Activated CD4-positive, alpha-beta T cell treated with anti-CD3 and anti-CD28 coated beads, Interleukin-2, amount 10 ng/mL, durations not matched to agents 7 days and 5 days (primary cell): Measurements from ENCODE around the gene GREM2. TPM values are rescaled to one million over a fixed set of nuclear protein-coding genes. Genes with fewer than 3 reads are reported as not detected.

ENCODE experiments used
- CTCF ChIA-PET: fragments of 350-600 bp; sonication (Branson Sonifier 250); formaldehyde crosslinking; loops from one replicate; lab custom pipeline; 2021; ENCODE audit warnings: antibody characterized with exemption; lab: Charles Lee
- POLR2A ChIA-PET: fragments of 350-600 bp; sonication (Branson Sonifier 250); formaldehyde crosslinking; loops from one replicate; lab custom pipeline; 2021; ENCODE audit warnings: antibody characterized with exemption; lab: Charles Lee
- DNase-seq: peaks from one replicate; pipeline ENCODE4 v3.0.0-alpha.2; 2020
- H3K27ac Mint-ChIP-seq: one replicate; pipeline ENCODE4 v1.8.0; 2021; ENCODE audit warnings: mild to moderate bottlenecking, moderate library complexity, mixed read lengths
- H3K27me3 Mint-ChIP-seq: one replicate; pipeline ENCODE4 v1.8.0; 2021; ENCODE audit warnings: mixed read lengths
- H3K36me3 Mint-ChIP-seq: one replicate; pipeline ENCODE4 v1.8.0; 2021; ENCODE audit warnings: low read depth, mixed read lengths
- H3K4me1 Mint-ChIP-seq: one replicate; pipeline ENCODE4 v1.8.0; 2021; ENCODE audit warnings: mixed read lengths
- H3K4me3 Mint-ChIP-seq: one replicate; pipeline ENCODE4 v1.8.0; 2021; ENCODE audit warnings: mild to moderate bottlenecking, moderate library complexity, mixed read lengths
- H3K9me3 Mint-ChIP-seq: one replicate; pipeline ENCODE4 v1.8.0; 2021; ENCODE audit warnings: mixed read lengths
- total RNA-seq, 2 experiments: library from RNA; stranded (reverse); gene quantifications; one replicate each; pipeline ENCODE4 v1.2.3, GENCODE V29; 2021

The GREM2 gene
- total RNA-seq, 2 experiments from 2014 or later = 0.42 to 0.52 TPM

DNA sequence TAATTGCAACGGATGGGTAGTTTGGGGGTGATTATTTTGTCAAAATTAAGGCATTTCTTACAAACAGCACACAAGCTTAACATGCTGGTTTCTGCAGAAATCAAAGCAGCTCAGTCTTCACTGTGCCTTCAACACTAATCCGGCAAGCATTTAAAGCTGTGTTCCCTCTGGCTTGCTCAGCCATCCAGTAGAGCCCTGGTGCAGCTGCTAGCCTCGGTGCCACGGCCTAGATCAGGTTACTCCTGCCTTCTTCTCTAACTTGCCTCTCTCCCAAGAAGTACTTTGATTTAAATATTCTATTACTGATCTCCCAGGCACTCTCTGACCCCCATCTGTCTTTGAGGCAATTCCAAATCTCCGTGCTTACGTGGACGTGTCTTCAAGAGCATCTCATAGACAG lies 85.6 kb downstream of the GREM2 start:
- ChIA-PET POLR2A (no interaction called here), CTCF (no interaction called here)
- Mint-ChIP-seq H3K27ac (no peak overlapping the region), H3K4me1 (no peaks in the 10 kb centered on the region), H3K27me3 (no peaks in the 10 kb centered on the region), H3K4me3 (no peak overlapping the region), H3K9me3 (peaks cover 2% of the 10 kb centered on the region), H3K36me3 (no peaks in the 10 kb centered on the region)
- DNase-seq = no peak

DNA sequence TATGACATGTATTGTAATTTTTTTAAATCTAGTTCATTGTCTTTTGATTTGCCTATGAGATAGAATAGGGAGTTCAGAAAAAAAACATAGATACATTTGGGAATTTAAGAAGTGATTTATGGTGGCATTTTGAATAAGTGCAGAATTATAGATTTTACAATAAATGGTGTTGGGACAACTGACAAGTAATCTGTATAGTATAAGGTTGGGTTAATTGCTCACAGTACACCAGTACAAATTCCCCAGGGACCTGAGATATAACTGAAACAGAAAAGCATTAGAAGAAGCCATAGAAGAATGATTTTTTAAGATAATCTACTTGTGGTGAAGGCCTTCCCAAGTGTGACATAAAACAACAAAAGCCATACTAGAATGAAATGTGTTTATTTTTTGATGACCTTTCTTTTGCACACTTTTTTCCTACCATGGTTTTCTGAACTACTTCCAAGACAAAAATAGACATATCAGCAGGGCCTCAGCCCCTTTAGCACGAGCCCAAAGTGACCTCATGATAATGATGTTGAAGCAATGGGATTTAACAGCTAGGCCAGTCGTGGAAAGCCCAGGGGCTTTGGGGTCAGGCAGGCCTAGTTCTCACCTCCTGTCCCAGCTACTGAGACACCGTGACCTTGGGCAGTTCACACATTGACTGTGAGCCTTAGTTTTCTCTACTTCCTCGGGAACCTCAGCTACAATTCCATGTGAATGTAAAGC lies 87.4 kb downstream of the GREM2 start:
- Mint-ChIP-seq H3K27me3 (no peaks in the 10 kb centered on the region), H3K4me3 (no peak overlapping the region), H3K9me3 (peaks cover 2% of the 10 kb centered on the region), H3K27ac (no peak overlapping the region), H3K36me3 (no peaks in the 10 kb centered on the region), H3K4me1 (no peaks in the 10 kb centered on the region)
- POLR2A ChIA-PET = no interaction called here
- CTCF ChIA-PET = no interaction called here
- DNase-seq = no peak

DNA sequence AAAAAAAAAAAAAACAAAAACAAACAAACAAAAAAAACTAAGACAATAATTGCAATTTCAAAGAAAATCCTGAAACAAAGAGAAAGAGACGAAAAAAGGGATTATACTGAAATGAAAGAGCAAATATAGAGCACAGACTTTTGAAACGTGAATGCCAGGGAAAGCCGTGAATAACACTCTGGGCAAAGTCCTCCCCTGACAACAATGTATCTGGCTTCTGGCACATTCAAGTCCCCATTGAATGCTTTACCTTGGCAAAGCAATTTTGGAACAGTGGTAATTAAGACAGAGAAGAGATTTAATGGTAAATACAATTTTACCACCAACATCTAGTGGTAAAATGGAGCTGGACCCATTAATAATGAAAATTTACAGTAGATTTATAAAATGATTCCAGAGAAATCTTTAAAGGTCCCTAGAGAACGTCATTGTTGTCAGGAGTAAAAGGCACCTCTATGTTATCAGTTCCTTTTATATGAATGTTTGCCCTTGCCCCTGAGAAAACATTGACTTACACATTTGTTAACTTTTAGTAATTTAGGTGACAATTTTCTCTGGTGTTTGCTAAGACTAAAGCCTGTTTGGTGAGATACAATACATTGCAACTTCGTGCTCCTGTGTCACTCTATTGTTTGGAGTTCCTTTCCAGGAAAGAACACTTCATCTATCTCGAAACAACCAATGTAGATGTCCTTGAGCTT lies 89.7 kb downstream of the GREM2 start:
- CTCF ChIA-PET = no interaction called here
- Mint-ChIP-seq H3K36me3 (no peaks in the 10 kb centered on the region), H3K4me1 (no peaks in the 10 kb centered on the region), H3K9me3 (peaks cover 2% of the 10 kb centered on the region), H3K27me3 (no peaks in the 10 kb centered on the region), H3K27ac (no peak overlapping the region), H3K4me3 (no peak overlapping the region)
- POLR2A ChIA-PET = no interaction called here
- no peak for DNase-seq

DNA sequence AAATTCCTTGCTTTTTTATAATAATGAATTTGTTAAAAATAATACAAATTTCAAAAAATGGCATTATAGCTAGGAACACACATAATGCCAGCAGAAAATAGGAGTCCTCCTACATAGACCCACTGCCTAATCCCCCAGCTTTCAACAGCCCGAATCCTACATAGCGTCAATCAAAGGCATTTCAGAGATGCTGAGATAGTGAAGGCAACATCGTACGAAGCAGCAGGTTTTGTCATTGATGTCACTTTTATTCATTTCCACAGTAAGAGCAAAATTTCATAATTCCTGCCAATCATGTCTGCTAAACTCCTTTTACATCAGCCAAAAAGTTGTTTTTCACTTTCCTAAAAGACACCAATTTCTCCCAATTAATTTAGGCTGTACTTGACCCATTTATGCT lies 94.1 kb downstream of the GREM2 start:
- POLR2A ChIA-PET = no interaction called here

DNA sequence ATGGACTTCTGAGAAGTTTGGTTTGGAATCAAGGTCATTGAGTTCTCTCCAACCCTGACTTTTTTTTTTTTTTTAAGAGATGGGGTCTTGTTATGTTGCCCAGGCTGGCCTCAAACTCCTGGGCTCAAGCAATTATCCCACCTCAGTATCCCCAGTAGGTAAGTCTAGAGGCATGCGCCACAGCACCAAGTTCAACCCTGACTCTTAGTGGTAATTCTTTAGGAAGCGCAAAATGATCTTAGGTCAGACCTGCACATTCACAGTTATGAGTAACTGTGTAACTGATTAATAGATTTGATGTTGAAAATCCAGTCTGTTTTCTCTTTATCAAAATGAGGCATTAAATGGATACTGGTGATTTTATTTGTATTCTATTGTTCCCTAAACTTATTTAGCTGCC lies 95.9 kb downstream of the GREM2 start:
- H3K27me3 Mint-ChIP-seq = no peaks in the 10 kb centered on the region
- H3K9me3 Mint-ChIP-seq = peaks cover 2% of the 10 kb centered on the region
- H3K4me1 Mint-ChIP-seq = no peaks in the 10 kb centered on the region
- no peak for DNase-seq
- H3K36me3 Mint-ChIP-seq = no peaks in the 10 kb centered on the region
- H3K27ac Mint-ChIP-seq = no peak overlapping the region
- ChIA-PET POLR2A (no interaction called here), CTCF (no interaction called here)
- H3K4me3 Mint-ChIP-seq = no peak overlapping the region

More for the DNA sequence above, 94.1 kb downstream of the GREM2 start:
- H3K27ac Mint-ChIP-seq = no peak overlapping the region
- H3K4me3 Mint-ChIP-seq = no peak overlapping the region
- CTCF ChIA-PET = no interaction called here
- peaks cover 2% of the 10 kb centered on the region for H3K9me3 Mint-ChIP-seq
- no peaks in the 10 kb centered on the region for H3K36me3 Mint-ChIP-seq
- no peaks in the 10 kb centered on the region for H3K4me1 Mint-ChIP-seq
- no peaks in the 10 kb centered on the region for H3K27me3 Mint-ChIP-seq
- no peak for DNase-seq

DNA sequence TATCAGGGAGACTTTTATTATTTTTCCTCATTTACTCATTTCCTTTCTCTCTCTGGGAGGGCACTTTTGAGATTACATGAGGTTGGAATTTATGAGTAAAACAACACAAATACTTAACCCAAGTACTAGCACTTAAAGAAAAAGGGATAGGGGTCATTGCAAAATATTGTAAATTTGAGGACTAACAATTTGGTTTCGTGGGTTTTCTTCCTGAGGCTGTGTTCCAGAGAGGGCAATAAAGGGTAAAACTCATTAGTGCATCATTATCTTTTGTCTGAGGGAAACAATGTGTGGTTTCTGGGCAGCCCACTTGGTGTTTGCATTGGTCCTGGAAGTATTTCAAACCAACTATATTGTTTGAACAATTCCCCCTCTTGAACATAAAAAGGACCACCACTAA lies 96.5 kb downstream of the GREM2 start:
- peaks cover 2% of the 10 kb centered on the region for H3K9me3 Mint-ChIP-seq
- no peak for DNase-seq
- no peak overlapping the region for H3K4me3 Mint-ChIP-seq
- no peak overlapping the region for H3K27ac Mint-ChIP-seq
- CTCF ChIA-PET = no interaction called here
- H3K27me3 Mint-ChIP-seq = no peaks in the 10 kb centered on the region
- POLR2A ChIA-PET = no interaction called here
- H3K4me1 Mint-ChIP-seq = no peaks in the 10 kb centered on the region
- no peaks in the 10 kb centered on the region for H3K36me3 Mint-ChIP-seq

DNA sequence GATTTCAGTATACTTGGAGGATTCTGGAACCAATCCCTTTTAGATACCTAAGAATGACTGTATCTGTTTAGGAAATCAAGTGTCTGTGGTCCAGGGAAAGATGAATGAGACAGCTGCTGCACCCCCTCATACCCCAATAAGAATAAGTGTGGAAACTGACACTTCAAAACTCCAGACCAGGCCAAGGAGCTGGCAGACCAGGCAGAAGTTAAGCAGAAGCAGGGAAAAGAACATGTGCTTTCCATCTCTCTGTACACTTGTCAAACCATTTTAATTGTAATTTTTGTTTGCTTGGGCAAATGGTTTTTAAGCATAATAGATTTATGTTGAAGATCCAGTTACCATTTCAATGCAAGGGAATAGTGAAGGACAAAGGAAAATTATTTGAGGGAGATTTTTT lies 100.2 kb downstream of the GREM2 start:
- ChIA-PET CTCF (no interaction called here), POLR2A (no interaction called here)
- Mint-ChIP-seq H3K4me1 (no peaks in the 10 kb centered on the region), H3K27me3 (no peaks in the 10 kb centered on the region), H3K36me3 (no peaks in the 10 kb centered on the region), H3K27ac (no peak overlapping the region), H3K9me3 (peaks cover 2% of the 10 kb centered on the region), H3K4me3 (no peak overlapping the region)
- DNase-seq = no peak

DNA sequence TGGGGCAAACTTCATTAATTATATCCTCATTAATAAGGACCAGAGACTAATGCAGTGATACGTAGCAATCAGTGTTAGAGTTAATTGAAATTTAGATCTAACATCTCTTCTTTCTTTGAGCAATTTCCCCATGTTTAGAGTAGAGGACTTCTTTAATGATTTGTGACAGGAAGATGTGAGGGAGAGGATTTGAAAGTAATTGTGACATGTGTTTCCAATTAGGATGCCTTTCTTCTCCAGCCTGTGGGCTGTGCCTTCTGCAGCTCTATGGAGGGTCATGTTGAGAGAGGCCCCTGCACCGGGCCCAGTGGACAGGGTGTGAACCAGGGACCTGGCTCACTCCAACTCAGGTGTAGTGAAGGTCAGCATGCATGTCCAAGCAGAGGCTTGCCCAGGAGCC lies 103.0 kb downstream of the GREM2 start:
- Mint-ChIP-seq H3K36me3 (no peaks in the 10 kb centered on the region), H3K4me1 (no peaks in the 10 kb centered on the region), H3K27me3 (no peaks in the 10 kb centered on the region), H3K4me3 (no peak overlapping the region), H3K9me3 (peaks cover 2% of the 10 kb centered on the region), H3K27ac (no peak overlapping the region)
- ChIA-PET CTCF (no interaction called here), POLR2A (no interaction called here)
- no peak for DNase-seq

DNA sequence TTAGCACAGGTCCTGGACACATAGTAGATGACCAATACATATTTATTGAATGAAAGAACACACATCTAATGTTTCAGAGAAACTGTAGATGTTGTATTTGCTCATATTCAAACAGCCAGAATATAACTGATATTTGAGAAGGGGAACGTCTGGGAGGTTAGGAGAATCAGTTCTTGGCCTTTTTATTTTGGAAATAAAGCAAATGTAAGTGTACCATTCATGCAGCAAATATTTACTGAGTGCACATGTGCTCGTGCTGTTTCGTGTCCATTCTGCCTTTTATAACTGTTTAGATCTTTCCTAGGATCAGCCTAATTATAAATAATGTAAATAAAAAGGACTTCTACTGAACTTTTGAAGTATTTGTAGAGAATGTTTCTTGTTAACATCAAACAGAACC lies 103.8 kb downstream of the GREM2 start:
- H3K9me3 Mint-ChIP-seq = peaks cover 2% of the 10 kb centered on the region
- H3K4me3 Mint-ChIP-seq = no peak overlapping the region
- ChIA-PET POLR2A (no interaction called here), CTCF (no interaction called here)
- no peak overlapping the region for H3K27ac Mint-ChIP-seq
- H3K27me3 Mint-ChIP-seq = no peaks in the 10 kb centered on the region
- no peak for DNase-seq
- no peaks in the 10 kb centered on the region for H3K4me1 Mint-ChIP-seq
- no peaks in the 10 kb centered on the region for H3K36me3 Mint-ChIP-seq

DNA sequence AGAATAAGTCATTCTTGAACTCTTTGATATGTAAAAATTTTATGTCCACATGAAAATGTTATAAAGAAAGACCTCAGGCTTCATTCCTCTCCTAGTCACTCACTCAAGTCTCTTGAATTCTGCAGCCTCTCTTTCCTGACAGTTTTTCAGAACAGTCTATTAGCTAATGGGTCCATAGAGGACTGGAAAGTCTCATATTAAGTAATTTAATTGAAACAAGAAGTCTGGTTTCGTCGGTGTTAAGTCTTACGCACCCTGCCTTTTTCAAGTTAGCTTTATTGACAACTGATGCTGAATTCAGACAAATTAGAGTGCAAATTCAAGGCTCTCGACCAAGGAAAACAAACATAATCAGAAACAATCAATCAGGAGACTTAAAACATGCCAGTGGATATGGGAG lies 105.8 kb downstream of the GREM2 start:
- Mint-ChIP-seq H3K36me3 (no peaks in the 10 kb centered on the region), H3K27me3 (no peaks in the 10 kb centered on the region), H3K4me1 (no peaks in the 10 kb centered on the region), H3K4me3 (no peak overlapping the region), H3K9me3 (no peaks in the 10 kb centered on the region), H3K27ac (no peak overlapping the region)
- DNase-seq = no peak
- ChIA-PET POLR2A (no interaction called here), CTCF (no interaction called here)

DNA sequence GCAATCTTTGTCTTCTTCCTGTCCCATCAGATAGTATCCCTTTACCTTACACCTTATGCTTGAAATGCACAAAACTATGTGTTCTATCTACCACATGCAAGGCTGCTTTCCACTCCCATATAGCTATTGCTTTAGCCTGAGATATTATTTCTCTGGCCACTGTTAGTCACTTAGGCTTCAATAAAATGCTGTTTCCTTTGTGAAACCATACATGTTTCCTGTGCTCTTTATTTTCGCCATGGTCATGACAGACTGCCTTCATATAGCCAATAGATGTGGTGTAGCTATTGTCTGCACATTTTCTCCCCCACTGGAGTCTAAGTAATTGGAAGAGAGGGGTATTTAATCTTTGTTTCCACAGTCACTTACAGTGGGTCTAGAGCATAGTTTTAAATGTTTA lies 108.4 kb downstream of the GREM2 start:
- no peak overlapping the region for H3K4me3 Mint-ChIP-seq
- H3K27ac Mint-ChIP-seq = no peak overlapping the region
- no peaks in the 10 kb centered on the region for H3K9me3 Mint-ChIP-seq
- H3K27me3 Mint-ChIP-seq = no peaks in the 10 kb centered on the region
- ChIA-PET CTCF (no interaction called here), POLR2A (no interaction called here)
- peaks cover 3% of the 10 kb centered on the region for H3K4me1 Mint-ChIP-seq
- DNase-seq = no peak
- H3K36me3 Mint-ChIP-seq = no peaks in the 10 kb centered on the region

DNA sequence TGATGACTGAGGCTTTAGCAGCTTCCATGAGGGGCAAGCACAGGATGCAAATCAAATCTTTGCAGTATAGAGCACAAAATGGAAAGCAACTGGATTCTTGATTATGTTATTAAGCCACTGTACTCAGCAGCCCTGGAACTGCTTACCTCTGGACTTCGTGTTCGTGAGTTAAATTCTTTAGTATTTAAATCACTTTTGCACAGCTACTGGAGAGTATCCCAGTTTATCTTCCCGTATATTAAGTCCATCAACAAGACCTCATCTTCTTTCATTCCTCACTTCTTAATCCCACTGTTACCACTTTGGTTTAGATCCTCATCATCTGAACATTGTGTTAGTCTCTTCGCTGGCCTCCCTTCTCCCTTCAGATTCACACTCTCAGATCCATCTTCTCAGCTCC lies 108.9 kb downstream of the GREM2 start:
- no peaks in the 10 kb centered on the region for H3K9me3 Mint-ChIP-seq
- H3K36me3 Mint-ChIP-seq = no peaks in the 10 kb centered on the region
- DNase-seq = no peak
- H3K27me3 Mint-ChIP-seq = no peaks in the 10 kb centered on the region
- peaks cover 3% of the 10 kb centered on the region for H3K4me1 Mint-ChIP-seq
- POLR2A ChIA-PET = no interaction called here
- H3K4me3 Mint-ChIP-seq = no peak overlapping the region
- CTCF ChIA-PET = no interaction called here
- H3K27ac Mint-ChIP-seq = no peak overlapping the region

DNA sequence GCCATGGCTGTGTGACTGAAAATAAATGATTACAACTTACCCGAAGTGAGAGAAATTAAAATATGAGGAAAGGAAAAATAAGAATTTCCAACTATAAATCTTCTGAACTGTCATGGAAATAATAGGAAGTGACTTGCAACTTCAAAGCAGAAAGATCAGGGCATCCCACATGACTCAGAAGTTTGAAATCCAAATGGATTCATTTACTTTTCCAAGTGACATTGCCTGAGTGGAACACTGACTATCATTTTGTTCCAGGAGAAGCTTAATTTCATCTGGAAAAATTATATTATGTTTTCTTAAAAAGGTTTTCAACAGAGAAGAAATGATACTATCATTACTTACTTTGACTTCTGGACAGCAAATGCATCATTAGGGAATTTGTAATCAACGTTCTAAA lies 110.8 kb downstream of the GREM2 start:
- ChIA-PET CTCF (no interaction called here), POLR2A (no interaction called here)
- DNase-seq = no peak
- Mint-ChIP-seq H3K9me3 (no peaks in the 10 kb centered on the region), H3K27ac (no peak overlapping the region), H3K36me3 (no peaks in the 10 kb centered on the region), H3K27me3 (no peaks in the 10 kb centered on the region), H3K4me1 (peaks cover 3% of the 10 kb centered on the region), H3K4me3 (no peak overlapping the region)

DNA sequence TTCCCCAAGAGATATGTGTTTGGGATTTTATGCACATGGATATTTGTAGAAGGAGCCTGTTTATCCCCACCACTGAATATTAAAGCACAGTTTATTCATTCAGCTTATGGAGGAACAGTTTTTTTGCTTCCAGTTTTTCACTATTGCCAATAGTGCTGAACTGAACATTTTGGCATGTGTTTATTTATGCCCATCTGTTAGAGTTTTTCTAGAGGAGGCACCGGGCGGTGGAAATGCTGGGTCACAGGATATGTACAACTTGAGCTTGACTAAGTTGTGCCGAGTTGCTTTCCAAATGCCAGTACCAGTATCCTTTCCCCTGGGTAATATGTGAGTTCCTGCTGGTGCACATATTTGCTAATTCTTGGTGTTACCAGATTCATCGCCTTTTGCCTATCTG lies 111.3 kb downstream of the GREM2 start:
- no peaks in the 10 kb centered on the region for H3K9me3 Mint-ChIP-seq
- CTCF ChIA-PET = no interaction called here
- H3K4me3 Mint-ChIP-seq = no peak overlapping the region
- H3K36me3 Mint-ChIP-seq = no peaks in the 10 kb centered on the region
- peaks cover 3% of the 10 kb centered on the region for H3K4me1 Mint-ChIP-seq
- H3K27me3 Mint-ChIP-seq = no peaks in the 10 kb centered on the region
- no peak overlapping the region for H3K27ac Mint-ChIP-seq
- POLR2A ChIA-PET = no interaction called here
- DNase-seq = no peak
